Activated CD4-positive, alpha-beta T cell treated with anti-CD3 and anti-CD28 coated beads for 24 hours (primary cell): ENCODE results near the gene SPSB3.
"Not testable (repeated sequence)": the region's sequence is repeated elsewhere in the genome, so short reads cannot be mapped to it uniquely, and the experiment has no call there.

Experiments used
- DNase-seq, 2 donors: peaks; one replicate each; pipeline ENCODE4 v3.0.0-alpha.2; 2020; ENCODE audit warnings: low read depth in 2 of 2

SPSB3 gene

GRCh38 chr16:1816396-1817275 lies 34.3 kb upstream of the SPSB3 start:
- no peak for DNase-seq

GRCh38 chr16:1815461-1815860 lies 33.1 kb upstream of the SPSB3 start:
- DNase-seq: no peak

GRCh38 chr16:1812732-1813163 lies 30.4 kb upstream of the SPSB3 start:
- peak; percentile 15 to 44 for DNase-seq

- DNase-seq: no peak
These were observed 28.2 kb upstream of the SPSB3 start for GRCh38 chr16:1810536-1810935.

GRCh38 chr16:1810106-1810505 lies 27.7 kb upstream of the SPSB3 start:
- no peak for DNase-seq

GRCh38 chr16:1809281-1809801 lies 27.0 kb upstream of the SPSB3 start:
- DNase-seq: no peak

- no peak for DNase-seq
These were observed 26.3 kb upstream of the SPSB3 start for GRCh38 chr16:1808691-1809090.

- DNase-seq: no peak
These were observed 25.3 kb upstream of the SPSB3 start for GRCh38 chr16:1807626-1808025.

- DNase-seq: no peak
These were observed 18.3 kb upstream of the SPSB3 start for GRCh38 chr16:1800701-1801100.

GRCh38 chr16:1799263-1799662 lies 16.9 kb upstream of the SPSB3 start:
- DNase-seq: not testable (repeated sequence)

- no peak for DNase-seq
These were observed 12.7 kb upstream of the SPSB3 start for GRCh38 chr16:1794908-1795666.

GRCh38 chr16:1794221-1794871 lies 12.0 kb upstream of the SPSB3 start:
- DNase-seq: no peak

- DNase-seq: no peak
These were observed 11.3 kb upstream of the SPSB3 start, which contains the start of gene IGFALS for GRCh38 chr16:1793578-1794220. Gene IGFALS (minus strand): TSS chr16:1793705. CDS start chr16:1793652, 53 bp downstream.

GRCh38 chr16:1792836-1793577 lies 10.6 kb upstream of the SPSB3 start:
- DNase-seq: no peak

- no peak for DNase-seq
These were observed 9.8 kb upstream of the SPSB3 start for GRCh38 chr16:1791943-1792812.

GRCh38 chr16:1791256-1791942 lies 9.0 kb upstream of the SPSB3 start:
- DNase-seq: no peak

- no peak for DNase-seq
These were observed 8.4 kb upstream of the SPSB3 start for GRCh38 chr16:1790611-1791255.

GRCh38 chr16:1790261-1790610 lies 7.9 kb upstream of the SPSB3 start:
- DNase-seq: no peak

GRCh38 chr16:1789643-1790045 lies 7.3 kb upstream of the SPSB3 start:
- DNase-seq: no peak
